A549 (cell line): Measurements from ENCODE around the gene MITF.

Experiments
- BHLHE40 ChIP-seq: IDR thresholded peaks from 2 replicates; pipeline ENCODE4 v1.6.1; 2012; ENCODE audit warnings: low read depth, low read length, inconsistent platforms
- CHD2 ChIP-seq: fragments of 150-350 bp; IDR thresholded peaks from 2 replicates; pipeline ENCODE4 v1.6.1; 2014; ENCODE audit warnings: low read length; ENCODE audit not compliant: partially characterized antibody
- CHD4 ChIP-seq: fragments of 200-600 bp; sonication (generic); IDR thresholded peaks from 2 replicates; pipeline ENCODE4 v1.6.1; 2016; ENCODE audit warnings: antibody characterized with exemption, mild to moderate bottlenecking, borderline replicate concordance
- CTCF ChIP-seq: fragments of >200 bp; sonication (Bioruptor Twin); formaldehyde crosslinking; IDR thresholded peaks from 3 replicates; pipeline ENCODE4 v1.5.1; 2016
- ELK1 ChIP-seq: fragments of 150-350 bp; IDR thresholded peaks from 2 replicates; pipeline ENCODE4 v1.6.1; 2014; ENCODE audit warnings: low read depth, mild to moderate bottlenecking, low read length
- HOXA7 ChIP-seq: fragments of 250-450 bp; sonication (Bioruptor Pico); IDR thresholded peaks from 2 replicates; pipeline ENCODE4 v1.5.0; 2020; ENCODE audit warnings: mild to moderate bottlenecking, moderate library complexity
- KDM5A ChIP-seq: fragments of 200-600 bp; sonication (generic); IDR thresholded peaks from 2 replicates; pipeline ENCODE4 v1.6.1; 2016; ENCODE audit warnings: antibody characterized with exemption, mild to moderate bottlenecking
- MAX ChIP-seq: IDR thresholded peaks from 2 replicates; pipeline ENCODE4 v1.6.1; 2012
- PBX3 ChIP-seq: IDR thresholded peaks from 2 replicates; pipeline ENCODE4 v1.6.1; 2012
- POLR2A ChIP-seq: IDR thresholded peaks from 2 replicates; pipeline ENCODE4 v1.6.1; 2012; ENCODE audit warnings: mild to moderate bottlenecking, low read length
- RAD21 ChIP-seq, 2 experiments: fragments of >200 bp in 1 of 2; sonication (Bioruptor Twin) in 1 of 2; formaldehyde crosslinking in 1 of 2; IDR thresholded peaks in 1 of 2; conservative IDR thresholded peaks in 1 of 2; 2 replicates in 1 of 2; 3 replicates in 1 of 2; pipeline ENCODE4 v1.6.1; 2012 to 2018; ENCODE audit warnings: inconsistent platforms in 1 of 2

- TF ChIP-seq ELK1 (no peak), CHD4 (no peak), CHD2 (no peak), MAX (no peak), CTCF (no peak), POLR2A (no peak), RAD21 (conservative IDR thresholded peaks at IDR 0.05 in 1 of 2, IDR thresholded peaks at IDR 0.05 in 1 of 2) (no peak), HOXA7 (no peak), BHLHE40 (no peak), PBX3 (no peak), KDM5A (no peak)
Observed at GRCh38 chr3:69985266-69985665, 246.0 kb downstream of the MITF start.
